Gastroesophageal sphincter (tissue), 4 donors: ENCODE measurements around the gene C1orf174. TPM values are rescaled to one million over a fixed set of nuclear protein-coding genes. Genes with fewer than 3 reads are reported as not detected.

Experiments used
- ATAC-seq: fragments of 150-250 bp; one replicate; pipeline ENCODE4 v1.9.1; 2016; ENCODE audit warnings: mild to moderate bottlenecking, moderate library complexity
- H3K27ac ChIP-seq, 4 donors: fragments of 200-600 bp; sonication (generic) in 3 of 4; 1 replicate in 3 of 4; 2 replicates in 1 of 4; pipeline ENCODE4 v1.5.1; 2016 to 2019
- H3K27me3 ChIP-seq: fragments of 200-600 bp; sonication (generic); one replicate; pipeline ENCODE4 v1.5.1; 2019
- H3K36me3 ChIP-seq, 2 donors: fragments of 200-600 bp; sonication (generic); one replicate each; pipeline ENCODE4 v1.5.1; 2019; ENCODE audit warnings: control low read depth in 1 of 2
- H3K4me1 ChIP-seq, 3 donors: fragments of 200-600 bp; sonication (generic); 1 replicate in 2 of 3; 2 replicates in 1 of 3; pipeline ENCODE4 v1.5.1; 2016 to 2019; ENCODE audit warnings: control low read depth in 2 of 3
- H3K4me3 ChIP-seq, 2 donors: fragments of 200-600 bp; sonication (generic); one replicate each; pipeline ENCODE4 v1.5.1; 2019; ENCODE audit warnings: mild to moderate bottlenecking in 1 of 2, moderate library complexity in 1 of 2
- H3K9me3 ChIP-seq, 3 donors: fragments of 200-600 bp; sonication (generic); one replicate each; pipeline ENCODE4 v1.5.1; 2017 to 2019; ENCODE audit warnings: control low read depth in 2 of 3
- EP300 ChIP-seq: sonication (generic); formaldehyde crosslinking; IDR thresholded peaks from one replicate; pipeline ENCODE4 v1.6.1; 2017; ENCODE audit warnings: antibody characterized with exemption, mild to moderate bottlenecking
- POLR2A ChIP-seq, 2 donors: fragments of 450-650 bp; IDR thresholded peaks; one replicate each; pipeline ENCODE4 v1.6.1; 2017; ENCODE audit warnings: antibody characterized with exemption in 2 of 2, mild to moderate bottlenecking in 2 of 2, moderate library complexity in 1 of 2
- POLR2AphosphoS5 ChIP-seq: sonication (generic); formaldehyde crosslinking; IDR thresholded peaks from one replicate; pipeline ENCODE4 v1.6.1; 2017; ENCODE audit warnings: antibody characterized with exemption
- WGBS, 2 donors: methylation state at CpG; one replicate each; pipeline ENCODE4 v1.1.5; 2018; ENCODE audit warnings: low coverage in 1 of 2; 5-methylcytosine and 5-hydroxymethylcytosine counted together
- total RNA-seq, 4 donors: library from RNA; depleted of rRNA; stranded (reverse); fragments of >200 nt; gene quantifications; one replicate each; pipeline ENCODE4 v1.1.0, GENCODE V29; 2016
- TF ChIP-seq, protein P1 (sequence below), 4 experiments: fragments of 200-600 bp in 2 of 4; fragments of 450-650 bp in 2 of 4; sonication (generic) in 1 of 4; IDR thresholded peaks; one replicate each; pipeline ENCODE4 v1.5.1; 2017 to 2019; ENCODE audit warnings: antibody characterized with exemption in 4 of 4, mild to moderate bottlenecking in 2 of 4, moderate library complexity in 2 of 4

Gene C1orf174
- total RNA-seq, 4 donors from 2014 or later: 16.4 to 35.3 (median 26.7) TPM

DNA sequence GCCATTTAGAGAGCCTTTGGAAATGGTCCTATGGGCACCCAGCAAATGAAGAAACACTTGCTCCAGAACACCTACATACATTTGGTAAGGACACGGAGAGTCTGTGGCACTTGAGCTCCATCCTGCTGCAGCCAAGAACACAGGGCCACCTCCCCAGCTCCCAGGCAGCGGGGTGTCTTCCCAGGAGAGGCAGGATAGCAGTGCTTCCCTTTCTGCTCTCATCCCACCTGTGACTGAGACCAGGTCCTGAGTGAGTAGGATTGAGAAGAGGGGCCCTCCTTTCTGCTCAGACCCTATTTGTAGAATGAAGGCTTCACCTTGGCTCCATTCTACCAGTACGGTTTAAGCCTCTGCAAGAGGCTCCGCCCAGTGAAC, 4.1 kb downstream of the C1orf174 start:
- 20% methylated on average over 1 of the region's 4 CpGs; no CpG with 5 or more reads in 1 of the 2 donors for WGBS, 2 donors
- ATAC-seq: no peak
- H3K4me3 ChIP-seq: no peak overlapping the region
- peaks cover 0 to 7% of the 10 kb centered on the region in 2 donors for H3K36me3 ChIP-seq
- H3K27ac ChIP-seq: peak overlapping the region; percentile 4 to 79 (median 66)
- TF ChIP-seq POLR2AphosphoS5: no peak
- TF ChIP-seq, protein P1, sequence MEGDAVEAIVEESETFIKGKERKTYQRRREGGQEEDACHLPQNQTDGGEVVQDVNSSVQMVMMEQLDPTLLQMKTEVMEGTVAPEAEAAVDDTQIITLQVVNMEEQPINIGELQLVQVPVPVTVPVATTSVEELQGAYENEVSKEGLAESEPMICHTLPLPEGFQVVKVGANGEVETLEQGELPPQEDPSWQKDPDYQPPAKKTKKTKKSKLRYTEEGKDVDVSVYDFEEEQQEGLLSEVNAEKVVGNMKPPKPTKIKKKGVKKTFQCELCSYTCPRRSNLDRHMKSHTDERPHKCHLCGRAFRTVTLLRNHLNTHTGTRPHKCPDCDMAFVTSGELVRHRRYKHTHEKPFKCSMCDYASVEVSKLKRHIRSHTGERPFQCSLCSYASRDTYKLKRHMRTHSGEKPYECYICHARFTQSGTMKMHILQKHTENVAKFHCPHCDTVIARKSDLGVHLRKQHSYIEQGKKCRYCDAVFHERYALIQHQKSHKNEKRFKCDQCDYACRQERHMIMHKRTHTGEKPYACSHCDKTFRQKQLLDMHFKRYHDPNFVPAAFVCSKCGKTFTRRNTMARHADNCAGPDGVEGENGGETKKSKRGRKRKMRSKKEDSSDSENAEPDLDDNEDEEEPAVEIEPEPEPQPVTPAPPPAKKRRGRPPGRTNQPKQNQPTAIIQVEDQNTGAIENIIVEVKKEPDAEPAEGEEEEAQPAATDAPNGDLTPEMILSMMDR (IDR thresholded peaks at IDR 0.05): no peak
- H3K9me3 ChIP-seq: peaks cover 0 to 15% (median 0%) of the 10 kb centered on the region in 3 donors
- no peaks in the 10 kb centered on the region for H3K27me3 ChIP-seq
- H3K4me1 ChIP-seq: peaks cover 0 to 50% (median 9%) of the 10 kb centered on the region in 3 donors

DNA sequence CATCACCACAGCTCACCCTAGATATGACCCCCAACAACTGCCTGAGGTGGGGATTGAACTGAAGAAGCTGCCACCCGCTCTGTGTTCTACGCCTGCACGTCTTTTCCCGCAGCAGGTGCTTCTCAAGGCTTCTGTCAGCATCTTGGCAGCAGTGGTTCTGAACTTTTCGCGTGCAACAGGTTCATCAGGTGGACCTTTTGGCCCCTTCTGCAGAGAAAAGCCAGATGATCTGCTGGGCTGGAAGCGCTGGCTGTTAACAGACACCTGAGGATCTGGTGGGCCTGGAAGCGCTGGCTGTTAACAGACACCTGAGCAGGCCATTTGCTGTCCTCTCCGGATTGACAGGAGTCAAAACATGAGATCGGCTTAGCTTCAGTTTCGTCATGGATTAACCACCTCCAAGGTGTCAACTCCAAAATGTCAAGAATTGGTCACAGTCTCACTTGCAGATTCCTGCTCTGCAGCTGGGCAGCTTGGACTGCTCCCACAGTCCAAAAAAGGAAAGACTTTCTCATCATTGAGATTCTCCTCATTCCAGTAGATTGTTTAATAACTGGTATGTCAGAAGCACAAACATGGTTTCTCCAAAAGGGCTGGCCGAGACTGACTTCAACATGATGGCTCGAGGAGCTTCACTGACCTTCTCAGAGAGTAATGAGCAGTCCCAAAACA, 4.7 kb downstream of the C1orf174 start:
- TF ChIP-seq, protein P1 (IDR thresholded peaks at IDR 0.05): no peak
- TF ChIP-seq POLR2AphosphoS5: peak; percentile 13
- 55% methylated on average over 2 of the region's 13 CpGs; no CpG with 5 or more reads in 1 of the 2 donors for WGBS, 2 donors
- peaks cover 0 to 15% (median 0%) of the 10 kb centered on the region in 3 donors for H3K9me3 ChIP-seq
- H3K4me1 ChIP-seq: peaks cover 0 to 50% (median 9%) of the 10 kb centered on the region in 3 donors
- no peaks in the 10 kb centered on the region for H3K27me3 ChIP-seq
- H3K4me3 ChIP-seq: no peak overlapping the region
- peaks cover 0 to 12% of the 10 kb centered on the region in 2 donors for H3K36me3 ChIP-seq
- no peak for ATAC-seq
- H3K27ac ChIP-seq: peak overlapping the region; percentile 29 to 79 (median 66)

DNA sequence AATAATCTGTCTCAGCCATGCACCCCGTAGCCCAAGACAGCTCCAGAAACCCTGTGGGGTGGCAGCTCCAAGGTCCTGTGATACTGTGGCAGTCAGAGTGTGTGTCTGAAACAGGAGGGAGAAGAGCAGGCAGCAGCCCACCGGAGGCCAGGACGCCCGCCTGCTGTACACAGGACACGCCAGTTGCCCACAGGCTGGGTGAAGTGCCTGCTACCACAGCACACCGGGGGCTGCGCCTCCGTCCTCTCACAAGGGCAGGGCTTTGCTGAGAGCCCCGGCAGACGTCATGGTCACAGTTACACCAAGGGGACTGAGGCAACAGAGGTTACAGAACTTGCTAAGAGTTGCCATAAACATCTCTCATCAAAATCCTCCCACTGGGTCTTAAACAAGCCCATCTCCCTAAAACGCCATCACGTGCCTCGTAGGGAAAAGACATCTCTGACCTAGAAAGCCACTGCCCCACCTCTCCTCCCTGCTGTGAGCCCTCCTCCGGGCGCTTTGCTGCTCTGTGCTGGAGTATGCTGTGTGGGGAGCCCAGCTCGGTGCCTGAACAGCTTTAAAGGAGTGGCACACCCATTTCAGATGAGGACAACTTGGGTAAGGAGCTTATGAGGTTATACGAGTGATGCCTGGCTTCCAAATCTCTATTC, 5.3 kb downstream of the C1orf174 start:
- no peak for TF ChIP-seq EP300
- TF ChIP-seq, protein P1 (IDR thresholded peaks at IDR 0.05): no peak
- no peak for TF ChIP-seq POLR2AphosphoS5
- TF ChIP-seq POLR2A (IDR thresholded peaks at IDR 0.05): no peak
- Histone ChIP-seq H3K27me3 (no peaks in the 10 kb centered on the region), H3K4me1 (peaks cover 0 to 49% (median 9%) of the 10 kb centered on the region in 3 donors), H3K36me3 (peaks cover 0 to 19% of the 10 kb centered on the region in 2 donors), H3K9me3 (peaks cover 0 to 15% (median 0%) of the 10 kb centered on the region in 3 donors), H3K4me3 (no peak overlapping the region), H3K27ac (peak overlapping the region; percentile 29 to 79 (median 66))
- ATAC-seq: no peak
- WGBS, 2 donors: 60 to 89% methylated on average over 1 to 14 of the region's 17 CpGs

DNA sequence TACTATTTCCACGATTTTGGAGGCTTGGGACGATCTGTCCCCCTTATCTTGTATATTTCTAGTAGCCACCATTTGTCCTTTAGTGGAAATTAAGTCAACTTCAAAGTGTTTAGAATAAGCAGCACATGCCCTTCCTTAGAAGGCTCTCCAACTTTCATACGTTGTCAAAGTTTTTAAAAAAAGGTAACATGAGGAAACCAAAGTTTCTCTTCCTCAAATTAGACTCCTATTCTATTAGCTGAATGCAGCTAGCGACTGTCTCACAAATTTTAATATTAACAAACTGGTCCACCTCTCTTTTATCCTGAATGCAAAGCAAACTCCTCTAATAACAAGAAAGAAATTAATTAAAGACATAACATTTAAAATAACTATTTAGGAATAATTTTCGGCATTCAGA, 6.9 kb downstream of the C1orf174 start:
- Histone ChIP-seq H3K9me3 (peaks cover 0 to 12% (median 0%) of the 10 kb centered on the region in 3 donors), H3K27me3 (no peaks in the 10 kb centered on the region), H3K27ac (peak overlapping the region in 3 of 4 donors; percentile 42 to 61 (median 57)), H3K4me1 (peaks cover 0 to 41% (median 5%) of the 10 kb centered on the region in 3 donors), H3K36me3 (peaks cover 0 to 35% of the 10 kb centered on the region in 2 donors), H3K4me3 (no peak overlapping the region)
- 67% methylated on average over 5 of the region's 5 CpGs for WGBS, 2 donors
- TF ChIP-seq EP300 (no peak), POLR2AphosphoS5 (no peak)
- TF ChIP-seq, protein P1 (IDR thresholded peaks at IDR 0.05): no peak
- no peak for ATAC-seq
